Cardiac muscle cell (in vitro differentiated cells and primary cell): ENCODE data around the gene DOCK3. TPM values are rescaled to one million over a fixed set of nuclear protein-coding genes. Genes with fewer than 3 reads are reported as not detected.

Experiments
- DNase-seq, 2 donors: peaks; one replicate each; pipeline versions ENCODE4 v3.0.0 to v3.0.0-alpha.2; 2010 to 2017; ENCODE audit warnings: low read depth in 1 of 2, low spot score in 1 of 2
- H3K27ac ChIP-seq: fragments of 200-600 bp; sonication (generic); 2 replicates; pipeline ENCODE4 v1.5.1; 2016
- H3K27me3 ChIP-seq: fragments of 200-600 bp; sonication (generic); 2 replicates; pipeline ENCODE4 v1.6.0; 2016; ENCODE audit warnings: control low read depth
- H3K36me3 ChIP-seq: fragments of 200-600 bp; sonication (generic); 2 replicates; pipeline ENCODE4 v1.5.1; 2016; ENCODE audit warnings: control low read depth
- H3K4me1 ChIP-seq: fragments of 200-600 bp; sonication (generic); 2 replicates; pipeline ENCODE4 v1.8.1; 2017; ENCODE audit warnings: low read depth, mild to moderate bottlenecking, mixed run types
- H3K4me3 ChIP-seq: fragments of 200-600 bp; sonication (generic); 2 replicates; pipeline ENCODE4 v1.5.1; 2016; ENCODE audit warnings: mild to moderate bottlenecking
- H3K9me3 ChIP-seq: fragments of 200-600 bp; sonication (generic); 2 replicates; pipeline ENCODE4 v1.5.1; 2017; ENCODE audit warnings: low read depth, mild to moderate bottlenecking, control low read depth
- CTCF ChIP-seq: IDR thresholded peaks from 2 replicates; pipeline ENCODE4 v1.5.1; 2012; ENCODE audit warnings: low read depth, mild to moderate bottlenecking, low read length
- polyA plus RNA-seq: library from polyadenylated mRNA; unstranded; fragments of >200 nt; fragmentation: Nextera tagmentation; extraction: Ambion mirVana; gene quantifications from 2 replicates; pipeline ENCODE4 v1.2.1, GENCODE V29; 2016
- total RNA-seq: library from RNA; depleted of rRNA; stranded (reverse); fragments of >200 nt; gene quantifications from 2 replicates; pipeline ENCODE4 v1.2.3, GENCODE V29; 2016

The DOCK3 gene
- total and polyA plus RNA-seq, 2 experiments from 2014 or later, result 0.56 to 1.3 TPM

- H3K4me1 ChIP-seq, result no peaks in the 10 kb centered on the region
- H3K9me3 ChIP-seq, result no peaks in the 10 kb centered on the region
- no peaks in the 10 kb centered on the region for H3K36me3 ChIP-seq
- no peaks in the 10 kb centered on the region for H3K27me3 ChIP-seq
- no peak for TF ChIP-seq CTCF
- no peak for DNase-seq
- no peak overlapping the region for H3K27ac ChIP-seq
- no peak overlapping the region for H3K4me3 ChIP-seq
These were observed 50.1 kb downstream of the DOCK3 start for GRCh38 chr3:50724831-50725230.

- H3K4me3 ChIP-seq, result no peak overlapping the region
- no peak for DNase-seq
- TF ChIP-seq CTCF, result no peak
- no peaks in the 10 kb centered on the region for H3K36me3 ChIP-seq
- H3K4me1 ChIP-seq, result no peaks in the 10 kb centered on the region
- H3K27me3 ChIP-seq, result no peaks in the 10 kb centered on the region
- no peaks in the 10 kb centered on the region for H3K9me3 ChIP-seq
- H3K27ac ChIP-seq, result no peak overlapping the region
These were observed 60.3 kb downstream of the DOCK3 start for GRCh38 chr3:50734985-50735384.

- H3K4me3 ChIP-seq, result no peak overlapping the region
- H3K36me3 ChIP-seq, result no peaks in the 10 kb centered on the region
- no peak for TF ChIP-seq CTCF
- no peaks in the 10 kb centered on the region for H3K4me1 ChIP-seq
- H3K9me3 ChIP-seq, result no peaks in the 10 kb centered on the region
- no peaks in the 10 kb centered on the region for H3K27me3 ChIP-seq
- H3K27ac ChIP-seq, result no peak overlapping the region
- no peak for DNase-seq
These were observed 62.6 kb downstream of the DOCK3 start for GRCh38 chr3:50737193-50737905.

GRCh38 chr3:50737906-50738598 is 63.3 kb downstream of the DOCK3 start:
- no peaks in the 10 kb centered on the region for H3K27me3 ChIP-seq
- no peak overlapping the region for H3K4me3 ChIP-seq
- no peaks in the 10 kb centered on the region for H3K36me3 ChIP-seq
- no peak overlapping the region for H3K27ac ChIP-seq
- no peaks in the 10 kb centered on the region for H3K9me3 ChIP-seq
- DNase-seq, result no peak
- TF ChIP-seq CTCF, result no peak
- no peaks in the 10 kb centered on the region for H3K4me1 ChIP-seq

GRCh38 chr3:50743643-50744042 is 68.9 kb downstream of the DOCK3 start:
- no peak overlapping the region for H3K27ac ChIP-seq
- no peaks in the 10 kb centered on the region for H3K9me3 ChIP-seq
- H3K27me3 ChIP-seq, result no peaks in the 10 kb centered on the region
- no peak overlapping the region for H3K4me3 ChIP-seq
- no peak for TF ChIP-seq CTCF
- no peak for DNase-seq
- no peaks in the 10 kb centered on the region for H3K4me1 ChIP-seq
- no peaks in the 10 kb centered on the region for H3K36me3 ChIP-seq
